ENCODE results near the gene LRRC63. TPM values are rescaled to one million over a fixed set of nuclear protein-coding genes. Genes with fewer than 3 reads are reported as not detected.

Gene LRRC63
- total RNA-seq, 4 donors from 2014 or later: 0.33 to 1.4 (median 0.38) TPM; not detected in 1

DNA sequence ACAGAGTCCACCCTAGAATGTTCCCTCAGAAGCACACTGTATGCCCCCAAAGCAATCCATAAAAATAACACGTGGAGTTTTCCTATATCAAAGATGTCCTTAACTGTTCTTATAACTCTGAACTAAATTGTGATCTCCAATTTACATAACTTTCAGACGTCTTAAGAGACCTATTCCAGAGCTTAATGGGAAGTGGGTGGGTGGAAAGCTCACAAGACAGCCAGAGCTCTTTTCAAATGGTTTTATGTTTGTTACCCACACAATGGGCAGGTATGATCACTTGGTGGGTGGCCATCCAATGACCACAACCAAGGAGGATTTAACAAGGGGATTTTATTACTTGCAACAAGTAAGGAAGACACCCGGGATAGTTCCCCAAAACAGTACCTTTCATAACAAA, 81.7 kb downstream of the LRRC63 start:
- no peak for TF ChIP-seq CTCF (IDR thresholded peaks at IDR 0.05; ENCODE audit: low read depth)

GRCh38 chr13:46295491-46296114, 83.9 kb downstream of the LRRC63 start:
- TF ChIP-seq CTCF (IDR thresholded peaks at IDR 0.05; ENCODE audit: low read depth): no peak

DNA sequence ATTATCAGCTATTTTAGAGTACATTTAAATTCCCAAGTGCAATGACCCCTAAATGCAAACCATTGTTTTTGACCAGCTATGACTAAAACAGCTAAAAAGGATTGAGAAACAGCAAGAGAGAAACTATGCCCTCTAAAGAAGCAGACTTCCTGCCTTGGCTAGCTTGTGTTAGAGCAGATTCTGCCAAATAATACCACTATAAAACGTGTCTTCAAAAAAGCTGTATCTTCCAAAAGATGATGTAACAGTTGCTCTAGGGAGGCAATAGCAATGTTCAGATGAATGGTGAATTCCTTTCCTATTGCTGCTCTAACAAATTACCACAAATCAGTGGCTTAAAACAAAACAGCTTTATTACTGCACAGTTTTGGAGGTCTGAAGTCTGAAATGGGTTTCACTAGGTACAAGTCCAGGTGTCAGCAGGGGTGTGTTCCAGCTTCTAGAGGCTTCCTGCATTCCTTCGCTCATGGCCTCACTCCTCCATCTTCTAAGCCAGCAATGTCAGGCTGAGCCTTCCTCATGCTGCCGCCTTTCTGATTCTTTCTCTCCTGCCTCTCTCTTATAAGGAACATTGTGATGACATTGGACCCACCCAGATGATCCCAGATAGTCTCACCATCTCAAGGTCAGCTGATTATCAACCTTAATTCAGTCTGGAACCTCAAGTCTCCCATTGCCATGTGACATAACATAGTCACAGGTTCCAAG, 84.5 kb downstream of the LRRC63 start:
- no peak for TF ChIP-seq CTCF (IDR thresholded peaks at IDR 0.05; ENCODE audit: low read depth)

GRCh38 chr13:46296921-46297320, 85.2 kb downstream of the LRRC63 start:
- TF ChIP-seq CTCF (IDR thresholded peaks at IDR 0.05; ENCODE audit: low read depth): no peak

GRCh38 chr13:46297361-46297811, 85.7 kb downstream of the LRRC63 start:
- TF ChIP-seq CTCF (IDR thresholded peaks at IDR 0.05; ENCODE audit: low read depth): no peak

GRCh38 chr13:46303742-46304385, 92.1 kb downstream of the LRRC63 start:
- TF ChIP-seq CTCF (IDR thresholded peaks at IDR 0.05; ENCODE audit: low read depth): no peak

DNA sequence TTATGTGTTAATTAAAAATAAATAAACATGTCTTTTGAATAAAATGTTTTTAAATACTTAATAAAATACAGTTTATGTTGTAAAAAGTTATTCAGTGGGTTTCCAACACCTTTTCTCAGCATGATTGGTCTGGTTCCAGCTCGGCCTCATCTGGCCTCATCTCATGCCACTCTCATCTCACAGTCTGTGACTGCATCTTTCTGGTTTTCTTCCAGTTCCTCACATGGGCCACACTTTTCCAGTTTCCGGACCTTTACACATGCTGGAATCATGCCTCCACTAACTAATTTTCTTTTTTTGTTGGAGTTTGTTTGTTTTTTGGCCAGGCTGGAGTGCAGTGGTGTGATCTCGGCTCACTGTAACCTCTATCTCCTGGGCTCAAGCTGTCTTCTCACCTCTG, 92.8 kb downstream of the LRRC63 start:
- TF ChIP-seq CTCF (IDR thresholded peaks at IDR 0.05; ENCODE audit: low read depth): no peak

Data from subcutaneous adipose tissue (tissue), 4 donors.